Neural cell (in vitro differentiated cells): ENCODE results near the gene FGF2.

ENCODE experiments used
- EP300 ChIP-seq: fragments of 450-650 bp; conservative IDR thresholded peaks from 2 replicates; pipeline ENCODE4 v1.6.1; 2014; ENCODE audit warnings: antibody characterized with exemption, mild to moderate bottlenecking, moderate library complexity; ENCODE audit not compliant: poor library complexity, severe bottlenecking
- EZH2 ChIP-seq: fragments of 200-600, 300-800 bp; shearing (Covaris generic), sonication (generic); IDR thresholded peaks from 2 replicates; pipeline ENCODE4 v1.6.1; 2014; ENCODE audit warnings: antibody characterized with exemption, low read length, borderline replicate concordance, mild to moderate bottlenecking; ENCODE audit not compliant: insufficient read depth, poor library complexity, severe bottlenecking
- POLR2AphosphoS5 ChIP-seq: IDR thresholded peaks from 2 replicates; pipeline ENCODE4 v1.6.1; 2012
- RAD21 ChIP-seq: fragments of 450-650 bp; conservative IDR thresholded peaks from 2 replicates; pipeline ENCODE4 v1.6.1; 2014; ENCODE audit warnings: antibody characterized with exemption, mild to moderate bottlenecking, moderate library complexity
- TAF1 ChIP-seq: IDR thresholded peaks from 2 replicates; pipeline ENCODE4 v1.6.1; 2012; ENCODE audit warnings: low read depth
- TF ChIP-seq, protein P1 (sequence below): IDR thresholded peaks from 2 replicates; pipeline ENCODE4 v1.6.1; 2012; ENCODE audit warnings: borderline replicate concordance
- TF ChIP-seq, protein P2 (sequence below): fragments of 450-650 bp; IDR thresholded peaks from 2 replicates; pipeline ENCODE4 v1.5.1; 2014; ENCODE audit warnings: antibody characterized with exemption, mild to moderate bottlenecking, moderate library complexity; ENCODE audit not compliant: poor library complexity, severe bottlenecking

DNA sequence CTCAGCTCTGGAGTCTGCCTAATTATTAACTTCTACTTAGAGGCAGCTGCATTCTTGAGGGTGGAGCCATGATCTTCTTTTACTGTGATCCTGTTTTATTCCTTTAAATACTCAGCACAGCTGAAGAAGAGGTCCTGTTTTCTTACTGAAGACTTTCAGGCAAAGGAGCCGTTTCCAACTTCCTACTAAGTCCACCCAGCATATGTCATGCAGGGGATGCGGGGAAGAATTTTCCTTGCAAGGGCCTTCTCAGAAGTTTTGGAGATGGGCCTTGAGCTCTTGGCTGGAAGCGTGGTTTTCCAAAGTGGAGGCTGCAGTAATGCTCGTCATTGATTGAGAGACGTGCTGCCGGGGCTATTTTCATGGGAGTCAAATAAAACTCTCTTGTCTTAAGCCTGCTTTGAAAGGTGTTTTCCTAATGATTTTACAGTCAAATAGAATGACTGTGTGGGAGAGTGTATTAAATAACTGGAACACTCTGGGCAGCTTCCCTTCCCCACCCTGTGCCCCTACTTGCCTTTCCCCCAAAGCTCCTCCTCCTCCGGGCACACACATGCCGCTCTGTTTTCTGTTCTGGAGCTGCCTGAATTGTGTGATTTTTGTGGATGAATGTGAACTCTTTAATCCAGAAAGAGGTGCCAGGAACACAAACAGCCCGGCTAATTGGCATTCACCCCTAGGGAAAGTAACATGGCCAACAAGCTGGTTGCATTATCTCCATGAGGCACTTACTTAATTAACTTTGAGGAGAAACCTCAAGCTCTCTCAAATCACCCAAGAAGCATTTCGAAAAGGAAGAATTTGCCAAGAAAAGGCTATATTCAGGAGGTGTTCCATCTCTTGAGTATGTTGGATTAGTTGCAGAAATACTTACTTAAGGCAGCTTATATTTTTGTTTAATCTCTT lies 28.1 kb downstream of the FGF2 start:
- TF ChIP-seq, protein P1, sequence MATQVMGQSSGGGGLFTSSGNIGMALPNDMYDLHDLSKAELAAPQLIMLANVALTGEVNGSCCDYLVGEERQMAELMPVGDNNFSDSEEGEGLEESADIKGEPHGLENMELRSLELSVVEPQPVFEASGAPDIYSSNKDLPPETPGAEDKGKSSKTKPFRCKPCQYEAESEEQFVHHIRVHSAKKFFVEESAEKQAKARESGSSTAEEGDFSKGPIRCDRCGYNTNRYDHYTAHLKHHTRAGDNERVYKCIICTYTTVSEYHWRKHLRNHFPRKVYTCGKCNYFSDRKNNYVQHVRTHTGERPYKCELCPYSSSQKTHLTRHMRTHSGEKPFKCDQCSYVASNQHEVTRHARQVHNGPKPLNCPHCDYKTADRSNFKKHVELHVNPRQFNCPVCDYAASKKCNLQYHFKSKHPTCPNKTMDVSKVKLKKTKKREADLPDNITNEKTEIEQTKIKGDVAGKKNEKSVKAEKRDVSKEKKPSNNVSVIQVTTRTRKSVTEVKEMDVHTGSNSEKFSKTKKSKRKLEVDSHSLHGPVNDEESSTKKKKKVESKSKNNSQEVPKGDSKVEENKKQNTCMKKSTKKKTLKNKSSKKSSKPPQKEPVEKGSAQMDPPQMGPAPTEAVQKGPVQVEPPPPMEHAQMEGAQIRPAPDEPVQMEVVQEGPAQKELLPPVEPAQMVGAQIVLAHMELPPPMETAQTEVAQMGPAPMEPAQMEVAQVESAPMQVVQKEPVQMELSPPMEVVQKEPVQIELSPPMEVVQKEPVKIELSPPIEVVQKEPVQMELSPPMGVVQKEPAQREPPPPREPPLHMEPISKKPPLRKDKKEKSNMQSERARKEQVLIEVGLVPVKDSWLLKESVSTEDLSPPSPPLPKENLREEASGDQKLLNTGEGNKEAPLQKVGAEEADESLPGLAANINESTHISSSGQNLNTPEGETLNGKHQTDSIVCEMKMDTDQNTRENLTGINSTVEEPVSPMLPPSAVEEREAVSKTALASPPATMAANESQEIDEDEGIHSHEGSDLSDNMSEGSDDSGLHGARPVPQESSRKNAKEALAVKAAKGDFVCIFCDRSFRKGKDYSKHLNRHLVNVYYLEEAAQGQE: no peak
- no peak for TF ChIP-seq EP300
- TF ChIP-seq, protein P2, sequence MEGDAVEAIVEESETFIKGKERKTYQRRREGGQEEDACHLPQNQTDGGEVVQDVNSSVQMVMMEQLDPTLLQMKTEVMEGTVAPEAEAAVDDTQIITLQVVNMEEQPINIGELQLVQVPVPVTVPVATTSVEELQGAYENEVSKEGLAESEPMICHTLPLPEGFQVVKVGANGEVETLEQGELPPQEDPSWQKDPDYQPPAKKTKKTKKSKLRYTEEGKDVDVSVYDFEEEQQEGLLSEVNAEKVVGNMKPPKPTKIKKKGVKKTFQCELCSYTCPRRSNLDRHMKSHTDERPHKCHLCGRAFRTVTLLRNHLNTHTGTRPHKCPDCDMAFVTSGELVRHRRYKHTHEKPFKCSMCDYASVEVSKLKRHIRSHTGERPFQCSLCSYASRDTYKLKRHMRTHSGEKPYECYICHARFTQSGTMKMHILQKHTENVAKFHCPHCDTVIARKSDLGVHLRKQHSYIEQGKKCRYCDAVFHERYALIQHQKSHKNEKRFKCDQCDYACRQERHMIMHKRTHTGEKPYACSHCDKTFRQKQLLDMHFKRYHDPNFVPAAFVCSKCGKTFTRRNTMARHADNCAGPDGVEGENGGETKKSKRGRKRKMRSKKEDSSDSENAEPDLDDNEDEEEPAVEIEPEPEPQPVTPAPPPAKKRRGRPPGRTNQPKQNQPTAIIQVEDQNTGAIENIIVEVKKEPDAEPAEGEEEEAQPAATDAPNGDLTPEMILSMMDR: no peak
- no peak for TF ChIP-seq TAF1
- no peak for TF ChIP-seq EZH2
- no peak for TF ChIP-seq POLR2AphosphoS5
- TF ChIP-seq RAD21: no peak
